Urothelium cell line (cell line): ENCODE measurements around the gene TENM3.
"Not testable (repeated sequence)": the region's sequence is repeated elsewhere in the genome, so short reads cannot be mapped to it uniquely, and the experiment has no call there.

Experiments used
- DNase-seq: peaks from one replicate; pipeline ENCODE4 v3.0.0; 2011; ENCODE audit warnings: low spot score, mixed read lengths
- FAIRE-seq: peaks from 2 replicates; lab custom pipeline; 2011; peaks lifted over from hg19 to GRCh38; lab: Jason Lieb, UNC

Gene TENM3

DNA sequence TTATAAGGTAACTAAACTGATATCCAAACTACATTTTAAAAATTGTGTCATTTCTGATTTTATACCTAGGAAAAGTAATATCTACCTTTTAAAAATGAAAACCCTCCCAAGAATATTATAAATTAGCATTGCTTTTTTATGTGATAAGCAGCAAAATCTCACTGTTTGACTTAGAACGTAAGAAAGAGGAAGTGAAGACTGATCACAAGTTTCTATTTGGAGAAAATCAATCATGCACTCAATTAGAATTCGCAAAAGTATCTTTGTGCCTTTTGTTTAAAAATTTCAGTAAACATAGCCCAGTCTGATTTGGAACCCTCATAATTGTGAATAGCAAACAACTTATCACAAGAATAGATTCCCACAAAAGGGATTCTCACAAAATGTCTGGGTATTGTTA, 142.7 kb downstream of the TENM3 start:
- FAIRE-seq, result no peak
- no peak for DNase-seq

- not testable (repeated sequence) for FAIRE-seq, DNase-seq
Observed at GRCh38 chr4:182386576-182386975, 143.4 kb downstream of the TENM3 start.

GRCh38 chr4:182391111-182391684, 148.0 kb downstream of the TENM3 start:
- no peak for FAIRE-seq
- DNase-seq, result no peak

GRCh38 chr4:182394181-182394580, 151.0 kb downstream of the TENM3 start:
- FAIRE-seq (no peak), DNase-seq (no peak)

DNA sequence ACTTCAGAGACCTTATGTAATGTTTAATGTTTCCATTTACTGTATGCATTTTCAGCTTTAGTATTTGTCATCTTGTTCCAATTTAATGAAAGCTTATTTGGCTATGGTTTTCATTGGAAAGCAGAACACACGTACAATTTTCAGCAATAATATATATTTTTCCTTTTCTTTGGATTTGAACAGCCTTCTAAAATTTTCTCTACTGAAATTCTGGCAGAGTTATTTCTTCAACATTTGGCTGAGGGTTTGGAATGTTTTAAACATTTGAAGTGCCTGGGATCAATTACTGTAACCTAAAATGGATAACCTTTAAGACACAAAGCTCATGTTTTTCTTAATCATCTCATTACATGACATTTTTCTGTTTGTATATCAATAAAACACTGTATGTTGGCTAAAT, 156.9 kb downstream of the TENM3 start:
- no peak for DNase-seq
- FAIRE-seq, result no peak

GRCh38 chr4:182400790-182401189, 157.6 kb downstream of the TENM3 start:
- DNase-seq, result no peak
- no peak for FAIRE-seq

DNA sequence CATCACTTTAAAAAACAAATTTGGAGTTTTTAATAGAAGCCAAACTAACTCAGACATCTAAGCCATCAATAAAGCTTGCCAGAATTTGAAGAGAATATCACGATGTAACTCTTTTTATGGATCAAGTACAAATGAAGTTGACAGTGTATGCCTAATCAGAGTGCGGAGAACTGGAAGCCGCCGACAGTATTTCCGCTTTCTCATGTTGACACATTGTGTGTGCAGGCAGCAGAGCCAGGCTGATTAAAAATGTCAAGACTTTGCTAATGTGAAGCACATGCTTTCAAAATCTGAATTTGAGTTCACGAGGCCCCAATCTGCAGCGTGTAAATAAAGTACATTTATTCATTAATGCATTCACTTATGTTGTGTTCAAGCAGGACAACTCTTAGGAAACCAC, 161.2 kb downstream of the TENM3 start:
- no peak for FAIRE-seq
- DNase-seq, result no peak

DNA sequence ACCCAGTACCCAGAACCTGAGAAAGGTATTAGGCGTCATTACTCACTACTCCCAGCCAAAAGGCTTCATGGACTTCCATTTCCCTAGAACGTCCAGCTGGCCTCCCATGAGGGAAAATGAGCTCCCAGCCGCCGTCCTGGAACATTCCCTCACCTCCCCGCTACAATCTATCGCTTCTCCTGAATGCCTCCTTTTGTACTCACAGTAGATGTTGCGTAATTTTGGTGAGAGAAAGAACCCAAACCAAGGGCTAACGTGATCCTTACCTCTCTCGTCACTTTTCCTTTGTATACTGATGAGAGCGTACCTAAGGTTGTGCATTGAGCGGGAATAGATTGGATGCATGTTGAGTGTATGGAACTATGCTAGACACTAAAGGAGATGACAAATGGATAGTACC, 161.9 kb downstream of the TENM3 start:
- FAIRE-seq (no peak), DNase-seq (no peak)

DNA sequence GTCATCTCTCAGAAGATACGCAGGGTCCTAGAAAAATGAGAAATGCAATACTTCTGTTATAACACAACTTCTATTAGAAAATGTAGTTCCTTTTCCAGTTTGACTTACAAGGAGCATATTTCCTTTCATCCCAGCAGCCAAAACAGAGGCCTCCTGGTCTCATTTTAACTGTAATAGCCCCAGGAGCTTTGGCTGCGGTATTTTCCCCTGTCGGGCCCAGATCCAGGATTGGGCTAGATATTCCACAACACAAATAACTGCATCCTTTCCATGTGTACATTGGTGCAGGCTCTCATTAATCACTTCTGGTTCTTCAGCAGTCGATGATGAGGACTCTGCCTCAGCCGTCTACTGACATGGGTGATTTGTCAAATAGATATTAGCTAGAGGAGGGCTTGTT, 166.1 kb downstream of the TENM3 start:
- FAIRE-seq, result no peak
- no peak for DNase-seq

DNA sequence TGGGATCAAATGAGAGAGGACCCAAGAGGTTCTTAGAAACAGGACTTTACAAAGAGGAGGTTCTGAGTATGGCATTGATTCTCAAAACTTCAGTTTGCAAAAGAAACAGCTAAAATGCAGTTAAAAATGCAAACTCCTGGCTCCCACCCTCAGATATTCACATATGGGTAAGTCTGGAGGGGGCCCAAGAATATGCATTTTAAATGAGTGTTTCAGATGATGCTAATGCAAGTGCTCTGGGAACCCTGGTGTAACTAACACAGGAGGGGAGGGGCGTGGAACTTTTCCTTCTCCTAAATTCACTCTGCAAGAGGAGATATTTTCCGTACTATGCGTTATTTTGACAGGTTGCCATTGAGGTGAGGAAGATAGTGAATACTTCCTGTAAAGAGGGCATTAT, 168.2 kb downstream of the TENM3 start:
- FAIRE-seq (no peak), DNase-seq (no peak)

GRCh38 chr4:182413550-182413949, 170.3 kb downstream of the TENM3 start:
- FAIRE-seq (no peak), DNase-seq (no peak)

- FAIRE-seq (no peak), DNase-seq (no peak)
Observed at GRCh38 chr4:182415116-182415515, 171.9 kb downstream of the TENM3 start.

GRCh38 chr4:182416067-182416466, 172.9 kb downstream of the TENM3 start:
- no peak for FAIRE-seq

DNA sequence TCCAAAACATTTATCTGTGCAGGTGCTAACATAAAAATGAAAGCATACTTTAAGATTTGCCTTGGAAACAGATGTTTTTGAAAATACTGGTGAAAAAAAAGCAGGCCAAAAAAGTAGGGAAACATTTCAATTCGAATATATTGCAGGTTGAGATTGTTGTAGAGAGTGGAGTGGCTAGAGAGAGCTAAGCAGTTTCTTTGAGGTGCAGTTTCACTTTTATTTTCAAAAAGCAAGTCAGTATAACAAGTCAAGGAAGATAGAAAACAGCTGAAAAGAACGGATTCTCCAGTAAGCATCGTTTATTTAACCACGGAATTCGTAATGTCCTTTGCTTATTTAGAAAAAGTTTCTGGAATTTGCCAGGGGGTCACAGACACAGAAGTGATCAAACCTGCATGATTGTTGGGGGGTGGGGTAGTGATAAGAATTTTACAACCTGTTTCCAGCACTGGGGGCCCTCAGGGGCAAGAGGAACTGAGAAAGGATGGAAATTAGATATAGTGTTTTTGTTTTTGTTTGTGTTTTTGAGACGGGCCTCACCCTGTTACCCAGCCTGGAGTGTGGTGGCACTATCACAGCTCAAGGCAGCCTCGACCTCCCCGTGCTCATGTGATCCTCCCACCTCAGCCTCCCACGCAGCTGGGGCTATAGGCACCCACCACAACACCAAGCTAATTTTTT, 175.0 kb downstream of the TENM3 start:
- DNase-seq (no peak), FAIRE-seq (no peak)

More at GRCh38 chr4:182416067-182416466, 172.9 kb downstream of the TENM3 start:
- DNase-seq, result no peak

- no peak for FAIRE-seq
- DNase-seq, result no peak
Observed at GRCh38 chr4:182420189-182420588, 177.0 kb downstream of the TENM3 start.

GRCh38 chr4:182421753-182422152, 178.6 kb downstream of the TENM3 start:
- no peak for FAIRE-seq

DNA sequence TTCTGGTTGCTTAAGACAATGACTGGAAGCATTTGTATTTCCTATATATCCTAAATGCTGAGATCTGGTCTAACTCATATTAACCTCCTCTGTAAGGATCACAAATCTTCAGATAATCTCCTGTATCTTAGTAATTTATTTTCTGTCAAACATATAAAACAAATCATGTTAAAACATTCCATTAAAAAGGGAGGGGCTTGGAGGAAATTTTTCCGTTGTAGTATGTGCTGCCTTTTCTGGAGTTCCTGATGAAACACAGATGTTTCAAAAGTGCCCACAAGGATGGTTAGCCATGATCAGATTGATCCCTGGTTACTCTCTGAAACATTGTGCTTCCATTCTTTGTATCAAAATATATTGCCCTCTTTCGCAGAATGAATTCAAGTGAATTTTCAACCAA, 182.1 kb downstream of the TENM3 start:
- DNase-seq (no peak), FAIRE-seq (no peak)

More at GRCh38 chr4:182421753-182422152, 178.6 kb downstream of the TENM3 start:
- DNase-seq, result no peak

DNA sequence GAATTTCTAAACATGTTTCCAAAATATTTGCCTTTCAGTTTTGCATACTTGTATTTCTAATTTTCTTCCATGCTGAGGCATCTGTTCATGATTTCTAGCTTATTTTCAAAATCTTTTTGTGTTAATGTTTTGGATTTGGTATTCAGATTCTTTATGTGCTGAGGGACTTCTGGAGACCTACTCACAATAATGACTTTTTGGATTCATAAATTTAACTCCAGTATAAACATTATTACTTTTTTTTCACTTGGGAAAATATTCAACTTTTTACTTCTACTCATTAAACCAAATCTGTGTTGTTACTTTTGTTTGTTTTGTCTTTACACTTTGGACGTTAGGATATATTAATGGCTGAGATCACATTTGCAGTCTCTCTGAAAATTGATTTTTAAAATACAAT, 183.7 kb downstream of the TENM3 start:
- FAIRE-seq, result no peak

DNA sequence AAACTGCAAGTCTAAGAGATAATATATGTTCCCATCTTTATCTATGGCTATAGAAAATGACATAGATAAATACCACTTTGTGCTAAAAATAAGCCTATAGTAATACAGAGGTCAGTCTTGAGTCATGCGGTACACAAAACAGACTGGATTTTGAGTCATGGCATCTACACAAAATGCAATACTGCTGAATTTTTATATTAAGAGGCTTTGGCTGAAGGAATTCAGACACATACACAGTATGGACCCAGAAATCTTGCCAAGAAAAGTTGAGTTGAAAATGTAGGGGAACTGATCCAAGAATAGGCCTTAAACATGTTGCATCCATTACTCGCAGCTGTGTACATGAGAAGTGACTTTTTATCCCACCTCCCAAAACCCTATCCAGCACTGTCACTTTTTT, 184.4 kb downstream of the TENM3 start:
- FAIRE-seq, result no peak

More for the DNA sequence above, 183.7 kb downstream of the TENM3 start:
- DNase-seq, result no peak

DNA sequence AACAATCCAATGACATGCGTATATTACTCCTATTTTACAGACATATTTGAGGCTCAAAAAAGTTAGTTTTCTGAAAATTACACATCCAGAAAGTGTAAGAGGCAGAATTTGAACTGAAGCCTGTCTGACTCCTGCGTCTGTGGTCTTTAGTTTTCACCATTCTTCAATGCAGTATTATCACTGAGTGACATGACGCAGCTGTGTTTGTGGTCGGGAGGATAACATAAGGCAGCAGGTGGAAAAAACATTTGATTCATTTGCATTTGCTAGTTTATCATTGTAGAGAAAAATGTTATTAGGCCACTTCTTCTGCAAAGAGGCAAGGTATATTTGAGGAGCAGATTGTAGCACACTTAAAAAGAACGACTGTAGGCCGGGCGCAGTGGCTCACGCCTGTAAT, 186.7 kb downstream of the TENM3 start:
- DNase-seq (no peak), FAIRE-seq (no peak)

More for the DNA sequence above, 184.4 kb downstream of the TENM3 start:
- no peak for DNase-seq

DNA sequence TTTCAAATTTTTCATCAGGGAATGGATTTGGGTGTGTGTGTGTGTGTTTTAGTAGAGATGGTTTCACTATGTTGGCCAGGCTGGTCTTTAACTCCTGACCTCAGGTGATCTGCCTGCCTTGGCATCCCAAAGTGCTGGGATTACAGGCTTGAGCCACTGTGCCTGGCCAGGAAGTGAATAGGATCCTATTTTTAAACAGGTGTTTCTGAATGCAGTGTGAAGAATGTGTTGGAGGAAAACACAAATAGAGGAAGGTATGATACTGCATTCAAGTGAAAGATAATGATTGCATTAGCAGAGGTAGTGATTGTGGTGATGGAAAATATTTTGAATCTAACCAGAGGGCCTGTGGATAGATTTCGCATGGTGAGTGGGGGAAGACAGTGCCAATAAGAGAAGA, 189.6 kb downstream of the TENM3 start:
- DNase-seq (no peak), FAIRE-seq (no peak)

DNA sequence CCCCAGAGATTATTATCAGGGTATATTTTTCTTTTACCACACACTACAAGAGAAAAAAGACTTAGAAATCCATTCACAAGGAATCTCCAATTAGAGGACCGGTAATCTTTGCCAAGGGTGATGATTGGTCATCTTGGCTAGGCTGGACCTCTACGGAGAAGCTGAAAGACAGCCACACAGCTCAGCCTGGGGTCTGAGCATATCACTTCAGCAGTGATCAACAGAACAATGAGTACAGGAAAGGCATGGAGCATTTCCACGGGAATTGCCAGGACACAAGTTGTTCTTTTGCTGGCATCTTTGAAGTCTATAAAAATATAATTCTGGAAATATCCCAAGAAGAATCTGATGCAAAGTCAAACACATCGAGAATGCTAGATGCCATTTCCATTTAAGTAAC, 191.5 kb downstream of the TENM3 start:
- no peak for DNase-seq
- no peak for FAIRE-seq

DNA sequence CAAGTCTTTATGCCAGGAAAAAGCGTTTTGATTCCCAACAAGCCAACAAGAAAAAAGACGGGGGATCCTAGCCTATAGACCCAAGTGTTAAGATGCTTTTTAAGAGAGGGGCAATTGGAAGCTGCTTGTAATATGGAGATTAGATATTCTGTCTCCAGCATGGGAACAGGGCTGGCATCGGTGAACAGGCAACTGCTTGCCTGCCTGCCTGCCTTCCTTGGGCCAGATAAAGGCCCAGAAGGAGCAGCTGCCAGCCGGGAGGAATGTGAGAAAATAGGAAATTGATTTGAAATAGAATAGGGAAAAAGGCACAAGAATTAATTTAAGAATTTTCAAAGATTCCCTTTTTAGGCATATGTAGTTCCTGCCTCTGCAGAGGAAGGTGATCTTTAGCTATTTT, 192.2 kb downstream of the TENM3 start:
- DNase-seq (no peak), FAIRE-seq (no peak)
